ENCODE results near the gene SFXN4. TPM values are rescaled to one million over a fixed set of nuclear protein-coding genes. Genes with fewer than 3 reads are reported as not detected.

Gene SFXN4
- total RNA-seq, 1 experiment from 2014 or later, result 45.3 TPM

DNA sequence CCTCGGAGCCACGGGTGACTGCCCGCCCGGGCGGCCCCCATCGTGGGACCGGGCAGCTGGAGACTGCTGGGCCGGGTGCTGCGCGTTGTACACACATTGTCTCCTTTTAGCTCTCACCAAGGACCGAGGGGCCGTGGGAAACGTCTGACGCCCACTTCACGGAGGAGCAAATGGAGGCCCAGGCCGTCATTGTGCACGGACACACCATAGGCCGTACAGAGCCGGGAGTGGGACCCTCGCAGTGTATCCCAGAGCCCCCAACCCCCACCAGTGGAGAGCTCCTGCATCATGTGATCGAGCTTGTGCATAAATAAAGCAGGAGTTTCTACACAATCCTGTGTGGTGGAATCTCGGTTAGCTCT is 60.9 kb downstream of the SFXN4 start:
- Mint-ChIP-seq H3K9me3 (ENCODE audit: unreplicated experiment) (no peaks in the 10 kb centered on the region), H3K27ac (ENCODE audit: unreplicated experiment) (no peak overlapping the region), H3K4me3 (ENCODE audit: unreplicated experiment) (peak overlapping the region; percentile 62), H3K4me1 (ENCODE audit: low read depth, unreplicated experiment) (peaks cover 15% of the 10 kb centered on the region), H3K36me3 (ENCODE audit: insufficient read depth, unreplicated experiment) (peaks cover 24% of the 10 kb centered on the region), H3K27me3 (ENCODE audit: insufficient read depth, unreplicated experiment) (no peaks in the 10 kb centered on the region)
- TF ChIP-seq, protein P1, sequence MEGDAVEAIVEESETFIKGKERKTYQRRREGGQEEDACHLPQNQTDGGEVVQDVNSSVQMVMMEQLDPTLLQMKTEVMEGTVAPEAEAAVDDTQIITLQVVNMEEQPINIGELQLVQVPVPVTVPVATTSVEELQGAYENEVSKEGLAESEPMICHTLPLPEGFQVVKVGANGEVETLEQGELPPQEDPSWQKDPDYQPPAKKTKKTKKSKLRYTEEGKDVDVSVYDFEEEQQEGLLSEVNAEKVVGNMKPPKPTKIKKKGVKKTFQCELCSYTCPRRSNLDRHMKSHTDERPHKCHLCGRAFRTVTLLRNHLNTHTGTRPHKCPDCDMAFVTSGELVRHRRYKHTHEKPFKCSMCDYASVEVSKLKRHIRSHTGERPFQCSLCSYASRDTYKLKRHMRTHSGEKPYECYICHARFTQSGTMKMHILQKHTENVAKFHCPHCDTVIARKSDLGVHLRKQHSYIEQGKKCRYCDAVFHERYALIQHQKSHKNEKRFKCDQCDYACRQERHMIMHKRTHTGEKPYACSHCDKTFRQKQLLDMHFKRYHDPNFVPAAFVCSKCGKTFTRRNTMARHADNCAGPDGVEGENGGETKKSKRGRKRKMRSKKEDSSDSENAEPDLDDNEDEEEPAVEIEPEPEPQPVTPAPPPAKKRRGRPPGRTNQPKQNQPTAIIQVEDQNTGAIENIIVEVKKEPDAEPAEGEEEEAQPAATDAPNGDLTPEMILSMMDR (IDR thresholded peaks at IDR 0.05; ENCODE audit: insufficient read depth in 1 of 2, low read depth in 1 of 2, low read length in 1 of 2, severe bottlenecking in 1 of 2, unreplicated experiment in 1 of 2), result no peak
- ChIA-PET CTCF (interaction anchor here (0.6 to 1.0 kb wide), 3 partner anchors 12 to 186 kb away, joined by 3 to 4 read pairs (median 3); no protein-coding TSS in a partner anchor), POLR2A (interaction anchor here (0.6 to 0.8 kb wide), 2 partner anchors 9 to 21 kb away, joined by 3 to 5 read pairs; no protein-coding TSS in a partner anchor)
- Histone ChIP-seq H3K36me3 (ENCODE audit: control insufficient read depth, insufficient read depth, low read length) (no peaks in the 10 kb centered on the region), H3K4me1 (0 out of 2 replicates have a peak, but pooled peaks cover 12% of the 10 kb centered on the region), H3K9me3 (no peaks in the 10 kb centered on the region), H3K4me3 (ENCODE audit: low read depth, low read length) (peak overlapping the region; percentile 89), H3K27me3 (replicated peaks; ENCODE audit: control insufficient read depth, insufficient read depth, low read length) (no peaks in the 10 kb centered on the region)
- intact Hi-C loops (cut with micrococcal nuclease; ENCODE audit: unreplicated experiment), result loop anchor here (1.0 kb wide), 1 partner anchor 24 kb away; the partner anchor contains the start of gene EIF3A
- BruUV-seq (replicated peaks), result no TSS peak
- no peak for DNase-seq

DNA sequence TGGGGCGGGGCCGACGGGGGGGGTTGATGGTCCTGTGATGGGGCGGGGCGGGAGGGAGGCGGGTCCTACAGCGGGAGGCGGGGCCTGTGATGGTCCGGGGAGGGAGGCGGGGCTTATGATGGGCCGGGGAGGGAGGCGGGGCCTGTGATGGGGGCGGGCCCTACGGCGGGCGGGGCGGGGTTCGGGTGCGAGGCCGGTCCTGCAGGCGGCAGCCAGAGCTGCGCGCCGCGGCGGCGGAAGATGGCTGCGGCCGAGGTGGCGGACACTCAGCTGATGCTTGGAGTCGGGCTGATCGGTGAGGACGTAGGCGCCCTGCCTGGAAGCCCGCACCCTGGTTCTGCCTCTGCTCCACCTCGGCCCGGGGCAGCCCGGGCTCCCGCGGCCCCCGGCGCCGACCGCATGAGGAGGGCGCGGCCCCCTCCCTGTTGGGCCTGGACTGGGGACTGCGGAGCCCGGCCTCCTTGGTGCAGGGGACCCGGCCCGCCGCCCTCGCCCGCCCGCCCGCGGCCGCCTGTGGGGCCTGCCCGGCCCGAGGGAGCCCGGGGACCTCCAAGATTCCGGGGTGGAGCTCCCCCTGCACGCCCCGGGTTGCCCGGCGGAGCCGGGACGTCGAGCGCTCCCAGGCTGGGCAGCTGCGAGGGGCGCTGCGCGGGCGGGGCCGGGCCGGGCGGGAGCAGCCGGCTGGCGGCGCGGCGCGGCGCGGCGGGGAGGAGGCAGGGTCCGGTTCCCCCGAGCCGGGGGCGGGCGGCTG is 61.4 kb downstream of the SFXN4 start, which contains the start of gene DENND10:
Gene DENND10, plus strand, starts transcription at position 211 of the 751 bp plus-strand sequence. Its CDS starts 30 bp downstream, at position 241.
- 0 out of 2 replicates have a peak, but pooled peaks cover 12% of the 10 kb centered on the region for H3K4me1 ChIP-seq
- no peaks in the 10 kb centered on the region for H3K36me3 ChIP-seq (ENCODE audit: control insufficient read depth, insufficient read depth, low read length)
- Mint-ChIP-seq H3K36me3 (ENCODE audit: insufficient read depth, unreplicated experiment) (peaks cover 18% of the 10 kb centered on the region), H3K9me3 (ENCODE audit: unreplicated experiment) (no peaks in the 10 kb centered on the region), H3K4me1 (ENCODE audit: low read depth, unreplicated experiment) (peaks cover 15% of the 10 kb centered on the region), H3K27ac (ENCODE audit: unreplicated experiment) (peak within 1 kb of the TSS; percentile 14), H3K4me3 (ENCODE audit: unreplicated experiment) (peak within 1 kb of the TSS; percentile 62), H3K27me3 (ENCODE audit: insufficient read depth, unreplicated experiment) (no peaks in the 10 kb centered on the region)
- intact Hi-C loops (cut with micrococcal nuclease; ENCODE audit: unreplicated experiment), result loop anchor here (1.0 kb wide), 1 partner anchor 24 kb away; the partner anchor contains the start of gene EIF3A
- H3K9me3 ChIP-seq, result no peaks in the 10 kb centered on the region
- H3K27me3 ChIP-seq (replicated peaks; ENCODE audit: control insufficient read depth, insufficient read depth, low read length), result no peaks in the 10 kb centered on the region
- TF ChIP-seq, protein P1 (IDR thresholded peaks at IDR 0.05; ENCODE audit: insufficient read depth in 1 of 2, low read depth in 1 of 2, low read length in 1 of 2, severe bottlenecking in 1 of 2, unreplicated experiment in 1 of 2), result no peak
- ChIA-PET CTCF (interaction anchor here (0.6 to 1.0 kb wide), 5 partner anchors 12 to 310 kb away, joined by 3 to 4 read pairs (median 3); no protein-coding TSS in a partner anchor), POLR2A (interaction anchor here (0.6 to 0.8 kb wide), 4 partner anchors 9 to 349 kb away, joined by 3 to 5 read pairs (median 3); partner anchors contain the start of gene CACUL1)
- DNase-seq, result peak; percentile 78 to 82
- no TSS peak for BruUV-seq (replicated peaks)
- peak within 1 kb of the TSS; percentile 89 for H3K4me3 ChIP-seq (ENCODE audit: low read depth, low read length)

DNA sequence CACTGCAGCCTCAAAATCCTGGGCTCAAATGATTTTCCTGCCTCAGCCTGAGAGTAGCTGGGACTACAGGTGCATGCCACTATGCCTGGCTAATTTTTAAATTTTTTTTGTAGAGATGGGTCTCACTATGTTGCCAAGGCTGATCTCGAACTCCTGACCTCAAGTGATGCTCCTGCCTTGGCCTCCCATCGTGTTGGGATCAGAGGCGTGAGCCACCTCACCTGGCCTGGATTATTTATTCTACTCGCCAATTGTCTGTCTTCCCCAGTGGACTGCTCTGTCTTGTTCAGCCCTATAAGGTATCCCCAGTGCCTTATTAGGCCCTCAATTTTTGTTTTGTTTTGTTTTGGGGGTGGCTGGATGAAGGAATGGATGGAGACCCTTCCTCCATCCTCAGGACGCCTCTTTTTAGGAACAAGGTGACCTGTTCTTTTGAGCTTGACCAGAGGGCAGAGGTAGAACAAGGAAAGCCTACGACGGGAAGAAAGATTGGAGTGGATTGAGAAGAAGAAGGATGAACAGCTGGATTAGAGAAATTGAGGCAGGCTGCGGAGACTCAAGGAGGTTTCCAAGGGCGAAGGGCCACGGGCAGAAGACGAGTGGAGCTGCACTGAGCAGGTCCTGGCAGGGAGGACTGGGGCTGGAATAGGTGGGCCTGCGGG is 62.1 kb downstream of the SFXN4 start:
- H3K4me3 ChIP-seq (ENCODE audit: low read depth, low read length), result no peak overlapping the region
- peak overlapping the region; percentile 14 for H3K27ac Mint-ChIP-seq (ENCODE audit: unreplicated experiment)
- intact Hi-C loops (cut with micrococcal nuclease; ENCODE audit: unreplicated experiment), result no loop called here
- TF ChIP-seq, protein P1 (IDR thresholded peaks at IDR 0.05; ENCODE audit: insufficient read depth in 1 of 2, low read depth in 1 of 2, low read length in 1 of 2, severe bottlenecking in 1 of 2, unreplicated experiment in 1 of 2), result no peak
- H3K9me3 Mint-ChIP-seq (ENCODE audit: unreplicated experiment), result no peaks in the 10 kb centered on the region
- H3K9me3 ChIP-seq, result no peaks in the 10 kb centered on the region
- H3K36me3 ChIP-seq (ENCODE audit: control insufficient read depth, insufficient read depth, low read length), result no peaks in the 10 kb centered on the region
- BruUV-seq (replicated peaks), result no TSS peak
- no peak for DNase-seq
- ChIA-PET POLR2A (interaction anchor here (0.7 kb wide), 1 partner anchor 348 kb away, joined by 3 read pairs; the partner anchor contains the start of gene CACUL1), CTCF (interaction anchor here (0.9 to 1.0 kb wide), 2 partner anchors 13 to 96 kb away, joined by 3 read pairs; no protein-coding TSS in a partner anchor)
- 0 out of 2 replicates have a peak, but pooled peaks cover 12% of the 10 kb centered on the region for H3K4me1 ChIP-seq
- no peaks in the 10 kb centered on the region for H3K27me3 Mint-ChIP-seq (ENCODE audit: insufficient read depth, unreplicated experiment)
- no peaks in the 10 kb centered on the region for H3K27me3 ChIP-seq (replicated peaks; ENCODE audit: control insufficient read depth, insufficient read depth, low read length)
- peaks cover 15% of the 10 kb centered on the region for H3K4me1 Mint-ChIP-seq (ENCODE audit: low read depth, unreplicated experiment)
- peaks cover 11% of the 10 kb centered on the region for H3K36me3 Mint-ChIP-seq (ENCODE audit: insufficient read depth, unreplicated experiment)
- H3K4me3 Mint-ChIP-seq (ENCODE audit: unreplicated experiment), result peak overlapping the region; percentile 62
